ENCODE data around the gene BMP6. TPM values are rescaled to one million over a fixed set of nuclear protein-coding genes. Genes with fewer than 3 reads are reported as not detected.

The BMP6 gene
- total and polyA plus RNA-seq, 2 of the 8 experiments (the other 6 are each of a cell fraction or from before 2014, with no cell fraction given): 2.0 to 2.1 TPM

DNA sequence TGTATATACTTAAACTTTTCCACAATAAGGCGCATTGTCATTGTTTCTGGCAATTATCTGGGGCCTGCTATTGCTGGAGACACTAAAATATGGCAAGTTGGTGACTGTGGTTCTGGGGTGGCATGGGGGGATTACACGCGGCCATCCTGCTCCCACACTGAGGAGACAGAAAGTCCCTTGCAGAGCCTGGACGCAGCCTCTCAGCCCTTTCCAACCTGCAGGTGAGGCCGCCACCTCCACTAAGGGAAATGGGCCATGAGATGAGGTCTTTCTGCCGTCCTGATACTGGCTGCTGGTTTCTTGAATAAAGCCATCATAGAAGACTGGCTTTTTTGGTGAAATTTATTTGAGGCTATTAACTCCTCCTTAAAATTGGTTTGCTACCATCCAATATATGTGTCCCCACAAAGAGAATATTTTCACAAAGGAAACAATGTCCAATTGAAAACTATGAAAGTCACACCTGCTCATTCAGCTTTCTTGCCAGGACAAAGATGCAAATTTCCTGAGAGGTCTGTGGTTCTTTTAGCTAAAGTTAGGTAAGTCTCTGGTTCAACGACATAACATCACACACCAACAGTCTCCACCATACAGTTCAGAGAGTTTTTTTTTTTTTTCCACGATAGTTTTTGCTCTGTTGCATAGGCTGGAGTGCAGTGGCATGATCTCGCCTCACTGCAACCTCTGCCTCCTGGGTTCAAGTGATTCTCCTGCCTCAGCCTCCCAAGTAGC, 171.7 kb downstream of the BMP6 start:
- POLR2A ChIA-PET (ENCODE audit: partially characterized antibody): interaction anchor here (0.6 to 0.7 kb wide), 2 partner anchors 98 to 216 kb away, joined by 3 to 5 read pairs; no protein-coding TSS in a partner anchor

More for the DNA sequence above, 171.7 kb downstream of the BMP6 start:
- no peak overlapping the region for H2BK15ac ChIP-seq (ENCODE audit: low read length)
- no peak overlapping the region for H3K27ac ChIP-seq (ENCODE audit: low read depth, low read length)
- H3K23ac ChIP-seq (ENCODE audit: insufficient read length): no peak overlapping the region
- no peak overlapping the region for H2BK20ac ChIP-seq (ENCODE audit: low read length)
- no peak overlapping the region for H4K5ac ChIP-seq (ENCODE audit: insufficient read length, low read depth, low read length)
- H3K9ac ChIP-seq (replicated peaks in 1 of 4; ENCODE audit: extremely low read depth in 1 of 4, low read depth in 3 of 4, low read length in 3 of 4): no peak overlapping the region
- H2BK120ac ChIP-seq (replicated peaks; ENCODE audit: low read depth, low read length): no peak overlapping the region
- TF ChIP-seq, protein P1, sequence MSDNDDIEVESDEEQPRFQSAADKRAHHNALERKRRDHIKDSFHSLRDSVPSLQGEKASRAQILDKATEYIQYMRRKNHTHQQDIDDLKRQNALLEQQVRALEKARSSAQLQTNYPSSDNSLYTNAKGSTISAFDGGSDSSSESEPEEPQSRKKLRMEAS (IDR thresholded peaks at IDR 0.05): no peak
- TF ChIP-seq CBX8 (IDR thresholded peaks at IDR 0.05; ENCODE audit: borderline replicate concordance, low read depth, low read length) (no peak), KDM1A (IDR thresholded peaks at IDR 0.05; ENCODE audit: borderline replicate concordance, low read length) (no peak), RAD21 (IDR thresholded peaks at IDR 0.05 in 1 of 2, conservative IDR thresholded peaks at IDR 0.05 in 1 of 2; ENCODE audit: low read depth in 2 of 2, low read length in 2 of 2) (no peak), POLR2AphosphoS5 (IDR thresholded peaks at IDR 0.05; ENCODE audit: low read depth, low read length) (no peak), GTF2F1 (IDR thresholded peaks at IDR 0.05; ENCODE audit: borderline replicate concordance, low read depth, low read length) (no peak), SAP30 (IDR thresholded peaks at IDR 0.05; ENCODE audit: insufficient read depth, insufficient replicate concordance, low read length) (no peak), SUZ12 (IDR thresholded peaks at IDR 0.05; ENCODE audit: low read length) (no peak), CHD1 (IDR thresholded peaks at IDR 0.05; ENCODE audit: low read depth, low read length) (no peak), POU5F1 (IDR thresholded peaks at IDR 0.05; ENCODE audit: low read depth, low read length) (no peak), PHF8 (conservative IDR thresholded peaks at IDR 0.05; ENCODE audit: low read depth, low read length) (no peak), JUND (IDR thresholded peaks at IDR 0.05; ENCODE audit: low read length) (no peak)
- CTCF ChIA-PET (ENCODE audit: partially characterized antibody): interaction anchor here (0.6 to 0.9 kb wide), 3 partner anchors 20 to 370 kb away, joined by 3 read pairs; no protein-coding TSS in a partner anchor
- H3K36me3 ChIP-seq (ENCODE audit: control insufficient read depth in 2 of 4, insufficient read depth in 4 of 4, low read length in 3 of 4): peaks cover 46 to 81% (median 77%) of the 10 kb centered on the region in 4 experiments
- no peak overlapping the region for H2BK12ac ChIP-seq (ENCODE audit: low read depth, low read length)
- H3K56ac ChIP-seq (replicated peaks; ENCODE audit: insufficient read length, low read depth, low read length): no peak overlapping the region
- H3K27me3 ChIP-seq (replicated peaks in 1 of 4; ENCODE audit: control insufficient read depth in 3 of 4, extremely low read depth in 1 of 4, insufficient read depth in 3 of 4, low read length in 3 of 4): no peaks in the 10 kb centered on the region
- FAIRE-seq (no peak), DNase-seq (ENCODE audit: low read depth in 1 of 2, low spot score in 2 of 2) (no peak)
- no peak overlapping the region for H4K91ac ChIP-seq (replicated peaks; ENCODE audit: insufficient read length, low read length)
- 94% methylated on average over 9 of the region's 9 CpGs; no CpG with 5 or more reads in 1 of the 2 experiments for WGBS, 2 experiments (ENCODE audit: extremely low coverage in 1 of 2, insufficient coverage in 1 of 2, insufficient read length in 1 of 2, insufficient replicate concordance in 2 of 2, low coverage in 1 of 2, low lambda C conversion rate in 2 of 2, missing lambda C conversion rate in 1 of 2)
- H3K79me1 ChIP-seq (ENCODE audit: low read depth, low read length): peaks cover 2% of the 10 kb centered on the region; the same call in 1 of the 2 replicates
- H3K18ac ChIP-seq (ENCODE audit: extremely low read depth, low read length): no peak overlapping the region
- no peaks in the 10 kb centered on the region for H3K79me2 ChIP-seq (ENCODE audit: control insufficient read depth in 1 of 2, insufficient read depth in 2 of 2, low read length in 2 of 2)
- no peak overlapping the region for H3K14ac ChIP-seq (ENCODE audit: insufficient read length)
- no peak overlapping the region for H2BK5ac ChIP-seq (ENCODE audit: low read depth, low read length)
- H3K9me3 ChIP-seq (ENCODE audit: insufficient read depth in 2 of 2, low read depth in 1 of 2, low read length in 1 of 2): no peaks in the 10 kb centered on the region
- H3K4me3 ChIP-seq (ENCODE audit: extremely low read depth in 1 of 4, insufficient read depth in 2 of 4, low read depth in 3 of 4, low read length in 4 of 4): no peak overlapping the region
- no peak overlapping the region for H2AFZ ChIP-seq (ENCODE audit: low read length)
- no peak overlapping the region for H3K4me2 ChIP-seq (ENCODE audit: insufficient read depth in 1 of 2, low read depth in 2 of 2, low read length in 2 of 2)
- no peaks in the 10 kb centered on the region for H3K23me2 ChIP-seq (ENCODE audit: low read depth, low read length)
- H3K4ac ChIP-seq (replicated peaks; ENCODE audit: insufficient read length, low read depth, low read length): no peak overlapping the region
- no peaks in the 10 kb centered on the region for H3K4me1 ChIP-seq (replicated peaks in 1 of 4; ENCODE audit: control insufficient read depth in 3 of 4, insufficient read depth in 4 of 4, low read length in 3 of 4)
- no peak overlapping the region for H2AK5ac ChIP-seq (ENCODE audit: low read depth, low read length)
- H4K20me1 ChIP-seq (replicated peaks in 1 of 2; ENCODE audit: control insufficient read depth in 1 of 2, insufficient read depth in 2 of 2, low read length in 2 of 2): peaks cover 5 to 7% of the 10 kb centered on the region in 2 experiments
- H4K8ac ChIP-seq (ENCODE audit: extremely low read depth, insufficient read depth, low read length): no peak overlapping the region

Measured in H1 (cell line).